Neural cell (in vitro differentiated cells): ENCODE data around the gene TLX1.

Experiments used
- CTCF ChIP-seq: fragments of 450-650 bp; IDR thresholded peaks from 2 replicates; pipeline ENCODE4 v1.5.1; 2014; ENCODE audit warnings: antibody characterized with exemption, mild to moderate bottlenecking, moderate library complexity; ENCODE audit not compliant: poor library complexity, severe bottlenecking
- MXI1 ChIP-seq: fragments of 450-650 bp; conservative IDR thresholded peaks from 2 replicates; pipeline ENCODE4 v1.6.1; 2014; ENCODE audit warnings: antibody characterized with exemption, mild to moderate bottlenecking; ENCODE audit not compliant: poor library complexity, severe bottlenecking
- POLR2AphosphoS5 ChIP-seq: IDR thresholded peaks from 2 replicates; pipeline ENCODE4 v1.6.1; 2012
- RAD21 ChIP-seq: fragments of 450-650 bp; conservative IDR thresholded peaks from 2 replicates; pipeline ENCODE4 v1.6.1; 2014; ENCODE audit warnings: antibody characterized with exemption, mild to moderate bottlenecking, moderate library complexity
- REST ChIP-seq: IDR thresholded peaks from 2 replicates; pipeline ENCODE4 v1.6.1; 2012; ENCODE audit warnings: borderline replicate concordance
- TAF1 ChIP-seq: IDR thresholded peaks from 2 replicates; pipeline ENCODE4 v1.6.1; 2012; ENCODE audit warnings: low read depth

- no peak for TF ChIP-seq CTCF
- TF ChIP-seq POLR2AphosphoS5, result no peak
- no peak for TF ChIP-seq TAF1
- TF ChIP-seq RAD21, result no peak
- TF ChIP-seq MXI1, result no peak
- TF ChIP-seq REST, result no peak
Observed at GRCh38 chr10:101121654-101122031, 9.5 kb upstream of the TLX1 start.
